PC-3 (cell line): Measurements from ENCODE around the gene RBM15B.

ENCODE experiments used
- EZH2 ChIP-seq: fragments of 300-600 bp; sonication (generic); IDR thresholded peaks from one replicate; pipeline ENCODE4 v1.6.1; 2017; ENCODE audit warnings: antibody characterized with exemption, mild to moderate bottlenecking, low read length; ENCODE audit not compliant: unreplicated experiment
- EZH2phosphoT487 ChIP-seq: fragments of 300-600 bp; sonication (generic); IDR thresholded peaks from 2 replicates; pipeline ENCODE4 v1.6.1; 2018; ENCODE audit warnings: mild to moderate bottlenecking, antibody characterized with exemption, low read length, borderline replicate concordance
- TF ChIP-seq, protein P1 (sequence below): fragments of 300-600 bp; sonication (generic); conservative IDR thresholded peaks from 2 replicates; pipeline ENCODE4 v1.5.1; 2017; ENCODE audit warnings: antibody characterized with exemption, low read depth, mild to moderate bottlenecking, low read length

DNA sequence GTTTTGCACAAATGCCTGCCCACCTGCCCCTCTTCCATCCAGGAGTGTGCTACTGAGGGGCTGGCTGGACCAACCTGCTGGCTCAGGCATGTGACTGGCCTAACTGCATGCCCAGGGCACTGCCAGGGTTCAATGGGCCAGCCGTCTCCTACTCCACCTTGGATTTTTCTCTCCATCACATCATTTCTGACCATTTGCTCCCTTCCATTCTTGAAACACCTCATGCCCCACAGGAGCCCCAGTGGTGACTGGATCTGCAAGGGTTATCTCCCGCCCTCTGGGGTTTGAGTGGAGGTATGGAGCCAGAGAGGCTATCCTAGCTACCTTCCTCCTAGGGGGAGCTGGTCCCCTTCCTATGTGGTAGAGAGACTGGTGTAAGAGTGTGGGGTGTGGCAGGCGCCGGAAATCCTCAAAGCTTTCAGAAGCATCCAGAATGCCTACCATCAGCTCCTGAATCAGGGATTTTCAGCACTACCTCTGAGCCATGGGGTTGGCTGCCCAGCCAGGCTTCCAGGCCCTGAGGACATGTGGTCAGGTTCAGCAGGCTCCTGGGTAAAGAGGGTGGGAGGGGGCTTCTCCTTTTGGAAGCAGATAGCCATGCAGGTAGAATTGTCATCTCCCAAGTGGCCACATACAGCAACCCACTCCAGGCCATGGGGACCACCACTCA lies 8.9 kb upstream of the RBM15B start:
- TF ChIP-seq, protein P1, sequence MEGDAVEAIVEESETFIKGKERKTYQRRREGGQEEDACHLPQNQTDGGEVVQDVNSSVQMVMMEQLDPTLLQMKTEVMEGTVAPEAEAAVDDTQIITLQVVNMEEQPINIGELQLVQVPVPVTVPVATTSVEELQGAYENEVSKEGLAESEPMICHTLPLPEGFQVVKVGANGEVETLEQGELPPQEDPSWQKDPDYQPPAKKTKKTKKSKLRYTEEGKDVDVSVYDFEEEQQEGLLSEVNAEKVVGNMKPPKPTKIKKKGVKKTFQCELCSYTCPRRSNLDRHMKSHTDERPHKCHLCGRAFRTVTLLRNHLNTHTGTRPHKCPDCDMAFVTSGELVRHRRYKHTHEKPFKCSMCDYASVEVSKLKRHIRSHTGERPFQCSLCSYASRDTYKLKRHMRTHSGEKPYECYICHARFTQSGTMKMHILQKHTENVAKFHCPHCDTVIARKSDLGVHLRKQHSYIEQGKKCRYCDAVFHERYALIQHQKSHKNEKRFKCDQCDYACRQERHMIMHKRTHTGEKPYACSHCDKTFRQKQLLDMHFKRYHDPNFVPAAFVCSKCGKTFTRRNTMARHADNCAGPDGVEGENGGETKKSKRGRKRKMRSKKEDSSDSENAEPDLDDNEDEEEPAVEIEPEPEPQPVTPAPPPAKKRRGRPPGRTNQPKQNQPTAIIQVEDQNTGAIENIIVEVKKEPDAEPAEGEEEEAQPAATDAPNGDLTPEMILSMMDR = no peak
- no peak for TF ChIP-seq EZH2
- no peak for TF ChIP-seq EZH2phosphoT487
